Lower leg skin (tissue), 4 donors: ENCODE measurements around the gene WAPL. TPM values are rescaled to one million over a fixed set of nuclear protein-coding genes. Genes with fewer than 3 reads are reported as not detected.
A peak's percentile ranks its signal among the peaks of the same experiment; 100 is the strongest.
"Not testable (repeated sequence)": the region's sequence is repeated elsewhere in the genome, so short reads cannot be mapped to it uniquely, and the experiment has no call there.

Source experiments
- DNase-seq, 2 donors: peaks; one replicate each; pipeline ENCODE4 v3.0.0-alpha.2; 2019; ENCODE audit warnings: low spot score in 2 of 2
- H3K4me3 ChIP-seq: fragments of 200-600 bp; sonication (generic); 2 replicates; pipeline ENCODE4 v1.5.1; 2017; ENCODE audit warnings: mild to moderate bottlenecking, low read depth; ENCODE audit not compliant: poor library complexity, severe bottlenecking
- CTCF ChIP-seq, 3 donors: fragments of 450-650 bp; IDR thresholded peaks; one replicate each; pipeline ENCODE4 v1.5.1; 2016; ENCODE audit warnings: antibody characterized with exemption in 3 of 3, mild to moderate bottlenecking in 3 of 3, moderate library complexity in 2 of 3
- POLR2A ChIP-seq, 2 donors: fragments of 450-650 bp; IDR thresholded peaks; one replicate each; pipeline ENCODE4 v1.6.1; 2016 to 2017; ENCODE audit warnings: antibody characterized with exemption in 2 of 2, mild to moderate bottlenecking in 1 of 2, moderate library complexity in 1 of 2
- WGBS, 2 donors: methylation state at CpG; one replicate each; pipeline ENCODE4 v1.1.5; 2018; 5-methylcytosine and 5-hydroxymethylcytosine counted together
- intact Hi-C: fragments of 100-400 bp; cut with DNase I; formaldehyde crosslinking; loops from one replicate; pipeline ENCODE4 v1.15.0; 2023; ENCODE audit warnings: low total_unique reads
- total RNA-seq, 4 donors: library from RNA; depleted of rRNA; stranded (reverse); fragments of >200 nt; gene quantifications; one replicate each; pipeline ENCODE4 v1.1.0, GENCODE V29; 2016

WAPL gene
- total RNA-seq, 4 donors from 2014 or later: 37.7 to 46.4 (median 43.0) TPM

- intact Hi-C loops: no loop called here
- WGBS, 2 donors: 67 to 76% methylated on average over 4 of the region's 4 CpGs
- no peak for DNase-seq
- TF ChIP-seq CTCF (IDR thresholded peaks at IDR 0.05) (no peak), POLR2A (IDR thresholded peaks at IDR 0.05) (no peak)
- H3K4me3 ChIP-seq: no peak overlapping the region
These were observed 32.0 kb upstream of the WAPL start for GRCh38 chr10:86553639-86554038.

DNA sequence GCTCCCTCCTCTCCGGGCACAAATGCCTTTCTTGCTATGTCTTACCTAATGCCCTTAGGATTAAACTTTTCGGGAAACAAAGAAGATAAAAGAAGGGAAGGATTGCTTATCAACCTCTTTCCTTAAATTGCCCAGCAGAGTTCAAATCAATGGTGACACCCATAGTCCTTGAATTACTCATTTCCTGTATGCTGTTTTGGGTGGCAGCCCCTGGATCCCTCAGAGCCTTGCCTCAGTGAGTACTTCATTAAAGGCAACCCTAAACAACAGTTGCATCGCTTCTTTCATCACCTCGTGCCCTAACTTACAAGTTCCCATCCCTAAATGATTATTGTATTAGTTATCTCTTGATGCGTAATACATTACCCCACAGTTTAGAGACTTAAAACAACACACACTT is 31.6 kb upstream of the WAPL start:
- WGBS, 2 donors: 65 to 73% methylated on average over 5 of the region's 5 CpGs
- TF ChIP-seq CTCF (IDR thresholded peaks at IDR 0.05) (no peak), POLR2A (IDR thresholded peaks at IDR 0.05) (no peak)
- no peak for DNase-seq
- intact Hi-C loops: no loop called here
- no peak overlapping the region for H3K4me3 ChIP-seq

- intact Hi-C loops: no loop called here
- WGBS, 2 donors: 57 to 85% methylated on average over 2 of the region's 2 CpGs
- TF ChIP-seq CTCF (IDR thresholded peaks at IDR 0.05) (no peak), POLR2A (IDR thresholded peaks at IDR 0.05) (no peak)
These were observed 25.7 kb upstream of the WAPL start for GRCh38 chr10:86547296-86547695.

DNA sequence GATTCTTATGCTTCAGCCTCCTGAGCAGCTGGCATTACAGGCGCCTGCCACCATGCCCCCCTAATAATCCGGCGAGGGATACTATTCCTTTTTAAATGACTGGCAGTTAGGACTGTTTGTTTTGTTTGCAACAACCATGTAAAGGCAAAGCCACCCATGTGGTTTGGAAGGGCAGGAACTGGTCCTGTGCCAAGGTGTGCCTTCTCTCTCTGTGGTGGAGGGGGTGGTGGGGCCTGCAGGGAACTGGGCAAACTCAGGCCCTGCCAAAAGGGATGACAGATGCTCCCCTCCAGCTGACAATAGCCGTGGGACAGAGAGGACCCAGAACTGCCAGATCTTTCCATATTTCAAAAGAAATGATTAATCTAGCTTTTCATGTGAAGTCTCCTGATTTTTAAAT is 23.5 kb upstream of the WAPL start:
- no peak overlapping the region for H3K4me3 ChIP-seq
- DNase-seq: no peak
- 56 to 67% methylated on average over 4 of the region's 4 CpGs for WGBS, 2 donors
- no peak for TF ChIP-seq POLR2A (IDR thresholded peaks at IDR 0.05)
- no peak for TF ChIP-seq CTCF (IDR thresholded peaks at IDR 0.05)
- intact Hi-C loops: no loop called here

More at GRCh38 chr10:86547296-86547695, 25.7 kb upstream of the WAPL start:
- DNase-seq: no peak
- no peak overlapping the region for H3K4me3 ChIP-seq

GRCh38 chr10:86540016-86540415 is 18.4 kb upstream of the WAPL start:
- intact Hi-C loops: no loop called here
- WGBS, 2 donors: 75 to 89% methylated on average over 5 of the region's 5 CpGs
- TF ChIP-seq CTCF (IDR thresholded peaks at IDR 0.05) (no peak), POLR2A (IDR thresholded peaks at IDR 0.05) (no peak)
- H3K4me3 ChIP-seq: no peak overlapping the region
- no peak for DNase-seq

DNA sequence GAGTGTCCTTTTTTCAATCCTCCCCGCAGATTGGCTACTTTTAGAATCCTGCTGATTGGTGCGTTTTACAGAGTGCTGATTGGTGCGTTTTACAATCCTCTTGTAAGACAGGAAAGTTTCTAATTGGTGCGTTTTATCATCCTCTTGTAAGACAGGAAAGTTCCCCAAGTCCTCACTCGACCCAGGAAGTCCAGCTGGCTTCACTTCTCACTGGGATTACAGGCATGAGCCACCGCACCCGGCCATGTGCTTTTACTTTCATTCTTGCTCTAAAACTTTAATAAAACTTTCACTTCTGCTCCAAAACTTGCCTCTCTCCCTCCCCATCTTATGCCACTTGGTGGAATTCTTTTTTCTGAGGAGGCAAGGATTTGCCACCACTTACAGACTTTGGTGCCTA is 17.0 kb upstream of the WAPL start:
- TF ChIP-seq CTCF (IDR thresholded peaks at IDR 0.05): no peak
- TF ChIP-seq POLR2A (IDR thresholded peaks at IDR 0.05): no peak
- H3K4me3 ChIP-seq: no peak overlapping the region
- no peak for DNase-seq
- intact Hi-C loops: no loop called here
- WGBS, 2 donors: 70 to 73% methylated on average over 7 of the region's 7 CpGs

DNA sequence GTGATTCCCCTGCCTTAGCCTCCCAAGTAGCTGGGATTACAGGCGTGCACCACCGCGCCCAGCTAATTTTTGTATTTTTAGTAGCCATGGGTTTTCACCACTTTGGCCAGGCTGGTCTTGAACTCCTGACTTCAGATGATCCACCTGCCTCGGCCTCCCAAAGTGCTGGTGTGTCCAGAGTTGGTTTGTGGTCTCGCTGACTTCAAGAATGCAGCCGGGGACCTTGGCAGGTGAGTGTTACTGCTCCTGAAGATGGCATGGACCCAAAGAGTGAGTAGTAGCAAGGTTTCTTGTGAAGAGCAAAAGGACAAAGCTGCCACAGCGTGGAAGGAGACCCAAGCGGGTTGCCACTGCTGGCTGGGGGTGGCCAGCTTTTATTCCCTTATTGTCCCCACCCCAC is 16.4 kb upstream of the WAPL start:
- H3K4me3 ChIP-seq: not testable (repeated sequence)
- peak in 1 of 2 donors; percentile 76 for DNase-seq
- WGBS, 2 donors: 96% methylated on average over 8 of the region's 8 CpGs

More for the DNA sequence above, 16.4 kb upstream of the WAPL start:
- intact Hi-C loops: not testable (repeated sequence)
